SK-N-SH (cell line): ENCODE measurements around the gene KCTD5.

Experiments
- CHD2 ChIP-seq: fragments of 150-350 bp; IDR thresholded peaks from 2 replicates; pipeline ENCODE4 v1.6.1; 2018; ENCODE audit warnings: low read length; ENCODE audit not compliant: partially characterized antibody
- ELF1 ChIP-seq: IDR thresholded peaks from 2 replicates; pipeline ENCODE4 v1.4.0; 2012
- EZH2phosphoT487 ChIP-seq: fragments of 200-600 bp; sonication (generic); IDR thresholded peaks from 2 replicates; pipeline ENCODE4 v1.6.1; 2017; ENCODE audit warnings: low read depth, mixed run types, mild to moderate bottlenecking, antibody characterized with exemption, moderate library complexity, borderline replicate concordance
- FOXM1 ChIP-seq: IDR thresholded peaks from 2 replicates; pipeline ENCODE4 v1.4.0; 2012; ENCODE audit warnings: low read depth, mild to moderate bottlenecking
- GABPA ChIP-seq: IDR thresholded peaks from 2 replicates; pipeline ENCODE4 v1.4.0; 2012; ENCODE audit warnings: low read depth, mild to moderate bottlenecking
- RCOR1 ChIP-seq: fragments of 150-350 bp; IDR thresholded peaks from 2 replicates; pipeline ENCODE4 v1.6.1; 2017; ENCODE audit warnings: antibody characterized with exemption, low read length
- RFX5 ChIP-seq: IDR thresholded peaks from 2 replicates; pipeline ENCODE4 v1.6.1; 2012; ENCODE audit warnings: mild to moderate bottlenecking, improper control_type of control experiment, low read length
- SIN3A ChIP-seq: IDR thresholded peaks from 2 replicates; pipeline ENCODE4 v1.6.1; 2012; ENCODE audit warnings: low read depth, mild to moderate bottlenecking, low read length, moderate library complexity, borderline replicate concordance
- TCF12 ChIP-seq: IDR thresholded peaks from 2 replicates; pipeline ENCODE4 v1.4.0; 2012
- YY1 ChIP-seq: IDR thresholded peaks from 2 replicates; pipeline ENCODE4 v1.4.0; 2012; ENCODE audit warnings: low read depth, mild to moderate bottlenecking
- TF ChIP-seq, protein P1 (sequence below): fragments of 200-600 bp; sonication (generic); IDR thresholded peaks from 2 replicates; pipeline ENCODE4 v1.6.1; 2017; ENCODE audit warnings: antibody characterized with exemption, mild to moderate bottlenecking, moderate library complexity
- TF ChIP-seq, protein P2 (sequence below): IDR thresholded peaks from 2 replicates; pipeline ENCODE4 v1.4.0; 2012; ENCODE audit warnings: low read depth, borderline replicate concordance

- TF ChIP-seq GABPA (no peak), RFX5 (no peak), ELF1 (no peak), CHD2 (no peak), YY1 (no peak), TCF12 (no peak), EZH2phosphoT487 (no peak), FOXM1 (no peak), SIN3A (no peak), RCOR1 (no peak)
- TF ChIP-seq, protein P1, sequence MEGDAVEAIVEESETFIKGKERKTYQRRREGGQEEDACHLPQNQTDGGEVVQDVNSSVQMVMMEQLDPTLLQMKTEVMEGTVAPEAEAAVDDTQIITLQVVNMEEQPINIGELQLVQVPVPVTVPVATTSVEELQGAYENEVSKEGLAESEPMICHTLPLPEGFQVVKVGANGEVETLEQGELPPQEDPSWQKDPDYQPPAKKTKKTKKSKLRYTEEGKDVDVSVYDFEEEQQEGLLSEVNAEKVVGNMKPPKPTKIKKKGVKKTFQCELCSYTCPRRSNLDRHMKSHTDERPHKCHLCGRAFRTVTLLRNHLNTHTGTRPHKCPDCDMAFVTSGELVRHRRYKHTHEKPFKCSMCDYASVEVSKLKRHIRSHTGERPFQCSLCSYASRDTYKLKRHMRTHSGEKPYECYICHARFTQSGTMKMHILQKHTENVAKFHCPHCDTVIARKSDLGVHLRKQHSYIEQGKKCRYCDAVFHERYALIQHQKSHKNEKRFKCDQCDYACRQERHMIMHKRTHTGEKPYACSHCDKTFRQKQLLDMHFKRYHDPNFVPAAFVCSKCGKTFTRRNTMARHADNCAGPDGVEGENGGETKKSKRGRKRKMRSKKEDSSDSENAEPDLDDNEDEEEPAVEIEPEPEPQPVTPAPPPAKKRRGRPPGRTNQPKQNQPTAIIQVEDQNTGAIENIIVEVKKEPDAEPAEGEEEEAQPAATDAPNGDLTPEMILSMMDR: no peak
- TF ChIP-seq, protein P2, sequence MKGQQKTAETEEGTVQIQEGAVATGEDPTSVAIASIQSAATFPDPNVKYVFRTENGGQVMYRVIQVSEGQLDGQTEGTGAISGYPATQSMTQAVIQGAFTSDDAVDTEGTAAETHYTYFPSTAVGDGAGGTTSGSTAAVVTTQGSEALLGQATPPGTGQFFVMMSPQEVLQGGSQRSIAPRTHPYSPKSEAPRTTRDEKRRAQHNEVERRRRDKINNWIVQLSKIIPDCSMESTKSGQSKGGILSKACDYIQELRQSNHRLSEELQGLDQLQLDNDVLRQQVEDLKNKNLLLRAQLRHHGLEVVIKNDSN: no peak
Observed at GRCh38 chr16:2702438-2702825, 20.1 kb downstream of the KCTD5 start.
